ENCODE measurements around the gene DPYSL3. TPM values are rescaled to one million over a fixed set of nuclear protein-coding genes. Genes with fewer than 3 reads are reported as not detected.

The DPYSL3 gene
- total and polyA plus RNA-seq, 4 donors = 0.35 to 3.6 (median 1.7) TPM

DNA sequence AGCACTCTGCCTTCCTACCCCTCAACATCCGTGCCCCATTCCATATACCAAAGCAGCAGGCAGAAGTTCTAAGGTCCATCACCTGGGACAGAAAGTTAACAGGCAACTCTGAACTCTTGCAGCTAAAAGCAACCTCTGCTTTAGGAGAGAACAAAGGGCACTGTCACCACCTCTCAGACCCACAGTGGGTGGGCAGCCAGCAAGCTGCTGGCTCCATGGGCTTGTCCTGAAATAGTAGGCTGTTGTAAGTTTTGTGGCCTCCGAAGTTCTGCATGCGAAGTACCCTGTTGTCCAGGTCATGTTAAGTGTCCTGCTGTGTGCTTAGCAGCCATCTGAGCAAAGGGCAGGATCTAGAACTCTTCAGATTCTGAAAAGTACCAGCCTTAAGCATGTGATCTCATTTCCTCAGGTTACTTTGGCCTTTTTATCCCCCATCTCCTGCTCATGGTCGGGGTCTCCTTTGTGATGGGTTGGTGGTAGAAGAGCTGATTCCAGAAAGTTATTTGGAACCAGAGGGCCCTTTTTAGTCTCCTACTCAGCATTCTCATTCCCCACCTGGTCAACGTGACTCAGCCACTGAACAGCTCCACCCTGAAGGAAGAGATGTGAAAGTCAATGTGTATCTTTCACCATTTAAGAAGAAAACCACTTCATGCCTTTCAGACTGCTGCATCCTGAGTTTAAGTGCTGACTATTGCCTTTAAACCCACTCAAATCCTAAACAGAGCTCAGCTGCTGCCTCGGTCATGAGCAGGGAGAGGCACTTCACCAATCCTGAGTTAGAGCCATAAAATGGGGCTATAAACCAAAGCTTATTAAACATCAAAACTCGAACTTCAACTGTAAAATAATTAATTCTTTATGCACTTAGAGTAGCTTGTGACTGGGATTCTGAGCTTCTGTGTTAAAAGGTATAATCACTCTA, 121.4 kb downstream of the DPYSL3 start:
- TF ChIP-seq HNF4G (IDR thresholded peaks at IDR 0.05) (no peak), NR2F2 (IDR thresholded peaks at IDR 0.05) (no peak), HNF4A (conservative IDR thresholded peaks at IDR 0.05) (no peak), FOXA1 (IDR thresholded peaks at IDR 0.05) (no peak), TAF1 (conservative IDR thresholded peaks at IDR 0.05) (no peak), ATF3 (IDR thresholded peaks at IDR 0.05) (no peak), SP1 (IDR thresholded peaks at IDR 0.05) (no peak), GABPA (IDR thresholded peaks at IDR 0.05 in 1 of 2, conservative IDR thresholded peaks at IDR 0.05 in 1 of 2) (no peak), CTCF (IDR thresholded peaks at IDR 0.05; ENCODE audit: low read depth, low read length, missing input control) (no peak), ZBTB33 (IDR thresholded peaks at IDR 0.05) (no peak), RAD21 (IDR thresholded peaks at IDR 0.05) (no peak), EGR1 (IDR thresholded peaks at IDR 0.05; ENCODE audit: low read depth in 2 of 2) (no peak), REST (IDR thresholded peaks at IDR 0.05) (no peak), RXRA (IDR thresholded peaks at IDR 0.05) (no peak)
- TF ChIP-seq, protein P1, sequence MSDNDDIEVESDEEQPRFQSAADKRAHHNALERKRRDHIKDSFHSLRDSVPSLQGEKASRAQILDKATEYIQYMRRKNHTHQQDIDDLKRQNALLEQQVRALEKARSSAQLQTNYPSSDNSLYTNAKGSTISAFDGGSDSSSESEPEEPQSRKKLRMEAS (IDR thresholded peaks at IDR 0.05) = no peak
- Histone ChIP-seq H3K36me3 (ENCODE audit: control insufficient read depth in 4 of 4, insufficient read depth in 3 of 4, low read depth in 1 of 4, low read length in 3 of 4) (no peaks in the 10 kb centered on the region), H3K9ac (ENCODE audit: low read depth in 1 of 2, low read length in 2 of 2) (no peak overlapping the region), H3K4me3 (ENCODE audit: low read depth in 1 of 3, low read length in 3 of 3) (no peak overlapping the region), H3K27ac (ENCODE audit: low read depth in 1 of 2, low read length in 2 of 2) (no peak overlapping the region), H3K4me1 (ENCODE audit: control insufficient read depth in 4 of 4, insufficient read depth in 4 of 4, low read length in 3 of 4) (no peaks in the 10 kb centered on the region), H3K27me3 (ENCODE audit: control insufficient read depth in 4 of 4, insufficient read depth in 4 of 4, low read length in 3 of 4) (peaks cover 0 to 4% (median 0%) of the 10 kb centered on the region in 4 donors), H3K9me3 (ENCODE audit: control insufficient read depth in 4 of 4, low read length in 3 of 4) (no peaks in the 10 kb centered on the region)
- WGBS = 62% methylated on average over 7 of the region's 7 CpGs
- DNase-seq (ENCODE audit: low spot score) = no peak

Measured in liver (tissue), 9 donors.